T-helper 2 cell treated with Interferon-gamma antibody and Interleukin-4, amounts not matched to agents 100 ng/mL and 5 ng/mL, for 36 hours (primary cell): ENCODE results near the gene C4orf33. TPM values are rescaled to one million over a fixed set of nuclear protein-coding genes. Genes with fewer than 3 reads are reported as not detected.
"Not testable (repeated sequence)": the region's sequence is repeated elsewhere in the genome, so short reads cannot be mapped to it uniquely, and the experiment has no call there.

Experiments
- intact Hi-C: fragments of 100-400 bp; cut with micrococcal nuclease; formaldehyde crosslinking; loops from one replicate; pipeline ENCODE4 v1.15.1; 2023
- total RNA-seq: library from RNA; stranded (reverse); gene quantifications from 2 replicates; pipeline ENCODE4 v1.2.3, GENCODE V29; 2022

C4orf33 gene, protein sequence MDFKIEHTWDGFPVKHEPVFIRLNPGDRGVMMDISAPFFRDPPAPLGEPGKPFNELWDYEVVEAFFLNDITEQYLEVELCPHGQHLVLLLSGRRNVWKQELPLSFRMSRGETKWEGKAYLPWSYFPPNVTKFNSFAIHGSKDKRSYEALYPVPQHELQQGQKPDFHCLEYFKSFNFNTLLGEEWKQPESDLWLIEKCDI
- total RNA-seq = 13.7 and 15.1 TPM in 2 replicates

DNA sequence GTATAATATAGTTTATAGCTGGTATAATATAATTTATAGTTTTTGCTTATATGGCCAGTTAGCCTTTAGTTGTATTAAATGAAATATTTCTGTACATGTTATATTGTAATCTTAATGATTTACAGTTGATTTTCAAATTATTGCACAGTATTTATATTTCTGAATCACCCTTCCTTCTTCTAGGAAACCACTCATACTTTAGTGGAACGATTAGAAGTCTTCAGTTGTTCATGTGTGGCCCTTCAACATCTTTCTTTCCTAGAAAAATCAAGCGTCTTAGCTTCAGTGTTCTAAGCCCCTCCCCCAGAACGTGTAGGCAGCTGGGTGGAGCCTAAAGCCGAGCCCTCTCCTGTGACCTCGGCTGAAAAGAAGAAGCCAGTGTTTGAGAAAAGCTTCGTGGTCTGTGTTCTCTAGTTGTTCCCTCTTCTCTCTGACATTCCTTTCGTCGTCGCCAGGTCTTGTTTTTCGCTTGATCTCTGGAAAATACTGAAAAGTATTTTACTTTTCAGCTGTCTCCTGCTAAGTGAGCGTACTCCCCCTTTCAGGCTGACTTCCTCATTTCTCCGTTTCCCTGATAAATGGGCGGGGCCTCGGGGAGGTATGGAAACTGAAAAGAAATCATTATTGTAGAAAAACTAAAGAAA is at the start of gene C4orf33:
Gene C4orf33 (plus strand): TSS at position 342 of the 644 bp plus-strand sequence. CDS start 6,459 bp downstream, outside the sequence.
- intact Hi-C loops = loop anchor here (1.0 to 10.0 kb wide), 3 partner anchors 1131 to 1311 kb away; partner anchors contain the start of genes ABHD18, HSPA4L, MFSD8 and PLK4

DNA sequence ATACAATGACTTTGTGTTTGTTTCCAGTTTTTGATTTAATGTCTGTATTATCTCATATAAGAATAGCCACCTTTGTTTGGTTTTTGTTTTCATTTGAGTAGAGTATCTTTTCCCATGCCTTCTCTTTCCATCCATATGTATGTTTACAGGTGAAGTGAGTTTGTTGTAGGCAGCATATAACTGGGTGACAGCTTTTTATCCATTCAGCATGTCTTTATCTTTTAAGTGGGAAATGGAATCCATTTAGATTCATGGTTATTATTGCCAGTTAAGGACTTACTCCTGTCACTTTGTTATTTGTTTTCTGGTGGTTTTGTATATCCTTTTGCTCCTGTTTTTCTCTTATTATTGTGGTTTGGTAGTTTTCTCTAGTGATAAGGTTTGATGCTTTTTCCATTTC is 36.9 kb upstream of the C4orf33 start:
- intact Hi-C loops = no loop called here

DNA sequence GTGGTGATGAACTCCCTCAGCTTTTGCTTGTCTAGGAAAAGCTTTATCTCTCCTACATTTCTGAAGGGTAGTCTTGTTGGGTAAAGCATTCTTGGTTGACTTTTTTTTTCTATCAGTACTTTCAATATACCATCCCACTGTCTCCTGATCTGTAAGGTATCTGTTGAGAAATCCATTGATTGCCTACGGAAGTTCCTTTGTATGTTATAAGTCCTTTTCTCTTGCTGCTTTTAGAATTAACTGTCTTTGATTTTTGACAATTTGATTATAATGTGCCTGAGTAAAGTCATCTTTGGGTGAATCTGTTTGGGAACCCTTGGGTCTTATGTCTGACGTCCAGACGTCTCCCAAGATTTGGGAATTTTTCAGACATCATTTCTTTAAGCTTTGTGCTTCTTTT is 33.4 kb upstream of the C4orf33 start:
- intact Hi-C loops = no loop called here

DNA sequence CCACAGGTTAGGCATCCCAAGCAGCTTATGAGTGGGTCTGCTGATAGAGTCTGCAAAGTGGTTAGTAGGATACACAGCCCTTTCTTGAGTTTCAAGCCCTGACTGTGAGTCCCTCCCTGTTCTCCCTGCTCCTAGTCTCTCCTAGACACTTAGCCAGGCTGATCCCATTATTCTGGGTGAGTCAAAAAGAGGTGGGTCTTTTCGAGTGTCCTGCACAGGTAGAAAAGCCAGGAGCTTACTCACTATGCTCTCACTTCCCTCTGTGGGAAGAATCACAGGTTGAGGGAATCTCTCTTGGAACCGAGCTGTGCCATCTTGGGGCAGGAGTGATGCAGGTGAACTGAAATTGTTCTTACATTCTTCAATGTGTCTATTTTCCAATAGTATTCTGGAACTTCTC is 32.3 kb upstream of the C4orf33 start:
- intact Hi-C loops = no loop called here

DNA sequence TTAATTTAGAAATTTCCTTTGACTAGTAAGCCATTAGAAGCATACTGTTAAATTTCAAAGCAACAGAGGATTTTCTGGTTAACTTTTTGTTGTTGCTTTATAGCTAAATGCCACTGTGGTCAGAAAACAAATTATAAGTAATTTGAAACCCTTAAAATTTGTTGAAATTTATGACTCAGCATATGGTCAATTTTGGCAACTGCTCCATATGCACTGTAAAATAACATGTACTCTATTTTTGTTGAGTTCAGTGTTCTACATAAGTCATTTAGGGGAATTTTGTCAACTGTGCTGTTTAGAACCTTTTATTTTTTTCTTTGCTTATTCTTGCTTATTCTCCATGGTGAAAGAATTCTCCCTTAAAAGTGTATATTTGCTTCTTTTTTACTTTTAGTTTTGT is 31.2 kb upstream of the C4orf33 start:
- intact Hi-C loops = no loop called here

DNA sequence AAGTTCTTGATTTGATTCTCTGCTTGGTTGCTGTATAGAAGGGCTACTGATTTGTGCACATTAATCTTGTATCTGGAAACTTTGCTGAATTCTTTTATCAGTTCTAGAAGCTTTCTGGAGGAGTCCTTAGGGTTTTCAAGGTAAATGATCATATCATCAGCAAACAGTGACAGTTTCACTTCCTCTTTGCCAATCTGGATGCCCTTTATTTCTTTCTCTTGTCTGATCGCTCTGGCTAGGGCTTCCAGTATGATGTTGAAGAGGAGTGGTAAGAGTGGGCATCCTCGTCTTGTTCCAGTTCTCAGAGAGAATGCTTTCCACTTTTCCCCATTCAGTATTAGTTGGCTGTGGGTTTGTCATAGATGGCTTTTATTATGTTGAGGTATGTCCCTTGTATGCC is 26.4 kb upstream of the C4orf33 start:
- intact Hi-C loops = not testable (repeated sequence)

DNA sequence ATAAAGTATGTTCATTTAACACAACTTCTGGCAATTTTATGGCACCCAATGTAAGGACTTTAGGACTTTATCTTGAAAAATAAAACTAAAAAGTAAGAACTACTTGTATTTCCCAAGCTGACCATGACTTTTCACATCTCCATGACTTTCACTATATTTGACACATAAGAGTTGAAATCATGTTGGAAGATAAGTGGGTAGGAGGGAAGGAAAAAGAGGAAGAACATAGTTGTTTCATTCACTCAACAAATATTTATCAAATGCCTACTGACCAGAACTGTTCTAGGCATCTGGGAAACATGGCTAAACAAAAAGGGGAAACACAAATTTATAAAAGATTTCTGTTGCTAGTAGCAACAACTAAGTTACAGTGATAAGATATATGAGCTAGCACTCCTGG is 18.6 kb upstream of the C4orf33 start:
- intact Hi-C loops = no loop called here

DNA sequence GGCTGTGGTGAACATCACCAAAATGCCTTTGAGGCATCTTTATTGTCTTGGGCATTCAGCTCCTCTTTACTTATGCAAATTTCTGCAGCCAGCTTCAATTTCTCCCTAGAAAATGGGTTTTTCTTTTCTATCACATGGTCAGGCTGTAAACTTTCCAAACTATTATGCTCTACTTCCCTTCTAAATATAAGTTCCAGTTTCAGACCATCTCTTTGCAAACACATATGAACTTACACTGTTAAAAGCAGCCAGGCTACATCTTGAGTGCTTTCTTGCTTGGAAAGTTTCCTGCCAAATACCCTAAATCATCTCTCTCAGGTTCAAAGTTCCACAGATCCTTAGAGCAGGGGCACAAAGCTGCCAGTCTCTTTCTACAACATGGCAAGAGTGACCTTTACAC is 15.8 kb upstream of the C4orf33 start:
- intact Hi-C loops = no loop called here

DNA sequence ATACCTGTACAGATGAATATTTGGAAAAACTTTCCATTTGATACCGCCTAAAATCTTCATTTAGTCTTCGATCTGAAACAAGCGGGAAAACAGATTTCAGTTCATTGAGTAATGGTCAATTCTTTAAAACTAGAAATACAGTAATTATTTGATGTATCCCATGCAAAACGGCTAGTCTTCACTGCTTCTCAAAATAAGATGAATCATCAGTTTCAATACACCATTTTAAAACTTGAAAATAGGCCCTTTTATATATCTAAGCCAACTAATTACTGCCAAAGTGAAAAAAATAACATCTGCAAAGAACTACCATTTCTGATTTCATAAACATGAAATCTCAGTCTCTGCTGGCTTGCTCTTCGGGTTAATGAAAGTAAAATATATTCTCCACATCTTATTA is 13.7 kb upstream of the C4orf33 start:
- intact Hi-C loops = no loop called here

DNA sequence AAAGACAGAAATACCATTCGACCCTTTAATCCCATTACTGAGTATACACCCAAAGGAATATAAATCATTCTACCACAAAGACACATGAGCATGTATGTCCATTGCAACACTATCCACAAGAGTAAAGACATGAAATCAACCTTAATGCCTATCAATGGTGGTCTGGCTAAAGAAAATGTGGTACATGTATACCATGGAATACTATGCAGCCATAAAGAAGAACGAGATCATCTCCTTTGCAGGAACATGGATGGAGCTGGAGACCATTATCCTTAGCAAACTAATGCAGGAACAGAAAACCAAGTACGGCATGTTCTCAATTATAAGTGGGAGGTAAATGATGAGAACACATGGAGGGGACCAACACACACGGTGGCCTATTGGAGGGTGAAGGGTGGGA is 10.5 kb upstream of the C4orf33 start:
- intact Hi-C loops = no loop called here

DNA sequence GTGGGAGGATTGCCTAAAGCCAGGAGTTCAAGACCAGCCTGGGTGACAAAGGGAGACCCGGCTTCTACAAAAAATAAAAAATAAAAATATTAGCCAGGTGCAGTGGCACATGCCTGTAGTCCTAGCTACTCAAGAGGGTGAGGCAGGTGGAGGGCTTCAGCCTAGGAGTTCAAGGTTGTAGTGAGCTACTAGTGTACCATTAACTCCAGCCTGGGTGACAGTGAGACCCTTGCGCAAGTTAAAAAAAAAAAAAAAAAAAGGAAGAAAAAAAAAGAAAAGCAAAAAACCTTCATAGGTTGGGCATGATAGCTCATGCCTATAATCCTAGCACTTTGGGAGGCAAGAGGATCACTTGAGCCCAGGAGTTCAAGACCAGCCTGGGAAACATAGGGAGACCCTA is 8.4 kb upstream of the C4orf33 start:
- intact Hi-C loops = no loop called here

DNA sequence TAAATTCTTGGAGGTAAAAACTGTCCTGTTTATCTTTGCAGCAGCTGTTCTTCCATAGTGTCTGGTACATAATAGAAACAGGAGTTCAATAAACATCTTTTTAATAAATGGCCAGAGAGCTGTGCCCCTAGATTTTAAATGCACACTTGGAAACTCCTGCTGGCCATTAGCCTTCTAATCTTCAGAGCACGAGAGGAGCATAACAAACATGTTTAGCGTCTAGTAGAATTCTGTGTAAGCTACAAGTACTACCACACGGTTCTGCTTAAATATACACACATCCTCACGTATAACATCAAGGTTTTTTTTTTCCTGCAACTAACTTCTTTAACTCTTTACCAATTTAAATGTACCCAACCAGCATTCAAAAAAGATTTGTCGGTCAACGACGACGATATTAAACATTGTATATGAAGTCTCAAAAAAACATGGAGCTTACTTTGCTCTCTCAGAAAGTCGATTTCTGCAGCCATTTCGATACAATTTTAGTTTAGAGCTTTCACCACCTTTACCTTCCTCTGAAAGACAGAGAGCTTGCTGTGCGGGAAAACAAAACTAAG is 3.2 kb upstream of the C4orf33 start:
- intact Hi-C loops = loop anchor here (1.0 to 10.0 kb wide), 6 partner anchors 230 to 1308 kb away; partner anchors contain the start of genes ABHD18, HSPA4L, LARP1B and MFSD8

DNA sequence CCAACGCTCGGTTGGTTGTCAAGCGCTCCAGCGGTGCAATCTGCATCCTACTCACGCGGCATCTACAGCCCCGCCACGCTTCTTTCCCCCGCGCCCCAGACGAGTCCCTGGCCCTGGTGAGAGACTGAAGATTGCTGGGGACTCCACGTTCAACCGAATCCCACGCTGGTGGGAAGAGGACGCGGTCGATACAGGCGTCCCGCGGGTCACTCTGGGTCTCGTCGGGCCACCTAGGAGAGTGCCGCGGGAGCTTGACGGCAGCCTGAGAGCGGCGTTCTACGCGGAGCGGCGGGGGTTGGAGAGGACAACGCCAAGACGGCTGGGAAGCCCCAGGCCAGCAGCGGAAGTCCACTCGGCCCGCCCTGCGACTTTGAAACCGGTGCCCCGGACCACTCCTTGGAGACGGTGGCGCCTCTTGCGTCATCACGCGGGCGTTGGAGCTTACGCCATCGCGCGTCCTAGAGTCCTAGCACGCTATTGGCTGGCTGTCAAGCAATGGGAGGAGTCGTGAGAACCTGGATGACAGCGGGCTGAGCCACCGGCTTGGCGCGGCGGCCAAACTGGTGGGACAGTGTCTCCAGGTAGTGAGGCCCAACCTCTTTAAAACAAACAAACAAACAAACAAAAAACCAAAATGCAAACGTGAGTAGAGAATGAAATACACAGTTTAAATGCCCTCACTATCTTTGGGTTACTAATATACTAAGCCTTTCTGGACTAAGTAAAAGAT is 2.6 kb upstream of the C4orf33 start, which contains the start of gene SCLT1:
Gene SCLT1 (minus strand): TSS at position 349 of the 730 bp plus-strand sequence. CDS start 436 bp downstream, outside the sequence.
- intact Hi-C loops = loop anchor here (1.0 to 10.0 kb wide), 6 partner anchors 231 to 1309 kb away; partner anchors contain the start of genes ABHD18, HSPA4L, LARP1B and MFSD8

DNA sequence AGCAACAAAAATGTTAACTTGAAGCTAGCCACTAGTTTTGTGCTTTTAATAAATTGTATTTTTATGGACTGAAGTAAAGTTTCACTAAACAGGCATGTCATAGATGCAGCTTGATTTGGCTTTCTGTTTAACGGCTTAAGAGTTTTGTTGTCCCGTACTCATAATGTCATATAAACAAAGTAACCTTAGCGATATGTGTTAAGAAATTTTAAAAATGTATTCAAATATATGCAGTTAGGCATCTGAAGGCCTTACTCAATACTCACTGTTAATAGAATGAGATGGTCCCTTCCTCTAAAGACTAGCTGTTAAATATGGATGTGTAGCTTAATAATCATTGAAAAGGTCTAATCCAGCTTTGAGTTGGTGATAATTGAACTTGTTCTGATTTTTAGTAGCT is 1.6 kb upstream of the C4orf33 start:
- intact Hi-C loops = loop anchor here (10.0 kb wide), 1 partner anchor 1310 kb away; the partner anchor contains the start of gene HSPA4L

DNA sequence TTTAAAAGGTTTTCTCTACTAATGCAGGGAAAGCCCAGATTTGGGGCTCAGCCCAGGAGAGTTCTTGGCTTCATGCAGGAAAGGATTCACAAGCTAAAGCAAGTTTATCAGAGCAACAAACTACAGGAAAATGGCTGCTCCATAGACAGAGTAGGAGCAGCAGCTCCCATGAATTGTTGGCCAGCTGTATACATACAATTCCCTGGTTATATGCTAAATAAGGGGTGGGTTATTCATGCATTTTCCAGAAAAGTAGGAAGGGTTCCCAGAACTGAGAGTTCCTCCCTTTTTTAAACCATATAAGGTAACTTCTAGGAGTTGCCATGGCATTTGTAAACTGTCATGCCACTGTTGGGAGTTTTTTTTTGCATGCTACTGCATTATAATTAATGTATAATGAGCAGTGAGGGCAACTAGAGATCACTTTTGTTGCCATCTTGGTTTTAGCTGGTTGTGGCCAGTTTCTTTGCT is 2.6 kb downstream of the C4orf33 start:
- intact Hi-C loops = loop anchor here (10.0 kb wide), 1 partner anchor 1314 kb away; the partner anchor contains the start of gene HSPA4L

DNA sequence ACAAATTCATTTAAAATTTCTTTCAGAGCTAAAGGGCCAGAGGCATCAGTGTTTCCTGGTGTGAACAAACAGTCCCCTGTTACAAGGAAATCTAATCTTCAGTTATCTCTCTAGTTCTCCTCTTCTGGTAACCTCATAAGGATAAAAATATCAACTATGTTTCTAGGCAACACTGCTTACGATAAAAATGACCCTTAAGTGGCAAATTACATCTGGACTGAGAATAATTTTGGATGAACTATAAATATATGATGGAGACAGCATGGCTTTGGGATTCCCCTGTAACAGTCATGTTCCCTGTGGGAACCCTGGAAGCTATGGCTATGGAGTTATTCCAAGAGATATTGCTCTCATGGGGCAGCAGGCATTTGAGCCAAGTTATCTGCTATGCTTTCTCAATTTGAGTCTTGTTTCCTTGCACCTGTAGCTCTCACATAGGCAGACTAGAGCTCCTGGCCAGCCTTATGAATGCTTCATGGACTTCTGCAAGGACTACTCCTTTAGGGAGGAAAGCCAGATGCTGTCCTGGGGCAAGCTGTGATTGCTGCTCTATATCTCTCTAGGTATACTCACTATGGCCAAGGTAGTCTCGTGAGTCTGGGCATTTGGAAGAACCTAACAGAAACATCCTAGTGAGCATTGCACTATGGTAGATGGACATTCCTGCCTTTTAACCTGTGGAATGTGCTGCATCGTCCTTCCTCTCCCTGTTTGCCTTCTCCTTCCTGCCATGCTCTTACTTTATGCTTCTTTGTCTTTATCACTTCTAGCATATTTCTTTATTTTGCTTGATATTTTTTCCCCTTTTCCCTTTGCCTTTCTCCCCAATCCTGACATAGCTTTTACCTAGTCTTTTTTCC is 14.2 kb downstream of the C4orf33 start:
- intact Hi-C loops = no loop called here

DNA sequence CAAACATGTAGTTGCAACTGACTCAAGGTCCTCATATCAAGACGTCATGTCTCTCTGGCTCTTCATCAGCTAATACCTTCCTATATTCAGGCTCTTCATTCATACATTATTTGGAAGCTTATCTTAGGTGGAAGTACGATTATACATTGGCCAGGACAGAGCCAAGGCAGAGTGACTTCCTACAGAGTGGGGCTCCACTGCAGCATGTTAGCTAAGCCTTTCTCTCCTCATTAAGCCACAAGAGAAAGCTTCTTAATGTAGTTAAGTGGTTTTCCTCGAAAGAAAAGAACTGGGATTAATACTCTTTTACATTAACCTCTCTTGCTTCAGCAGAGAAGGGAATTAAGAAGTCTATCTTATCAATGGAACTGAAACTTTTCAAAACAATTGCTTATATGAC is 15.0 kb downstream of the C4orf33 start:
- intact Hi-C loops = no loop called here

DNA sequence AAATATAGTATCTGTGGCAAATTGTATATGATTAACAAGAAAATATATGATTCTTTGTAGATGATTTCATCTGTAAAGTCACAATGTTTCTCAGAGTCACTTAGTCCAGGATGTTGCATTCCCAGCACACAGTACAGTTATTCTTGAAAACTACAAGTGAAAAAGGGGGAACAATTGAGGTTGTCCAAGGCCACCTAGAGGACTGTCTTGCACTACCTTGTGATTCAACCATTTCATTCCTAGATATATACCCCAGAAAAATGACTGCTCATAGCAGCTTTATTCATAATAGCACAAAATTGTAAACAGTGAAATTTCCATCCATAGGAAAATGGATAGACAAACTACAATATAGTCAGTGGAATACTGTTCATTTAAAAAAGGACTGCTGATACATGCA is 16.0 kb downstream of the C4orf33 start:
- intact Hi-C loops = no loop called here

DNA sequence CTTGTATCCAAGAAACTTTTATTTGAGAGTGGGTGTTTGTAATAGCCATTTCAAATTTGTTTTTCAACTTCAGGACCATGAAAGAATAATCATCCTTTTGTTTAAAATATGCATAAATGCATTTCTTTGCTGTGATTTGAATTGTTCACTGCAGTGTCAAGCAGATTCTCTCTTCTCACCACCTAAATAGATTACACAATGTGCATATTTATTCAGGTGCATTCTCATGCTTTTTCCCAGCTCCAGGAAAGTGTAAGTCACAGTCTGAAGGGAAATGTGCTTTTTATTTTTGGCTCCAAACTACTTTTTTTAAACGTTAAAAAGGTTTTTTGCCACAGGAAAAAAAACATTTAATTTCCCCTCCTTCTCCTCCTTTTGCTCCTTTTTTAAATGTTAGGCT is 17.5 kb downstream of the C4orf33 start:
- intact Hi-C loops = no loop called here

DNA sequence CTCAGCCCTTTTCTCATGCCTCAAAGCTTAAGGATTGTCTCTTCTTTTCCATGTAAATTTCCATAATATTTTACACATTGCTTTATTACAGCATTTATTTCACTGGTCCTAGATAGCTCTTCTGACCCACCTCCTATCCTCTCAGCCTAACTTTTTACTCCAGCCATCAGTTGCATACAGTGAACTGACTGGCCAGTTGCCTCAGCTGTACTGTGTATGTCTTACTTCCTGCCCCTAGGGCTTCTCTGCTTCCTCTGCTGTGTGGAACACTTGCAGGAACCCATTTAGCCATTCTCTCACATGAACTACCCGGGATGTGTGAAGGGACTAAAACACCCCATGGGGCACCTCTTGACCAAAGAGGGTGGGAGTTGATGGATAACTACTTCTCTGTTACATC is 18.0 kb downstream of the C4orf33 start:
- intact Hi-C loops = no loop called here

DNA sequence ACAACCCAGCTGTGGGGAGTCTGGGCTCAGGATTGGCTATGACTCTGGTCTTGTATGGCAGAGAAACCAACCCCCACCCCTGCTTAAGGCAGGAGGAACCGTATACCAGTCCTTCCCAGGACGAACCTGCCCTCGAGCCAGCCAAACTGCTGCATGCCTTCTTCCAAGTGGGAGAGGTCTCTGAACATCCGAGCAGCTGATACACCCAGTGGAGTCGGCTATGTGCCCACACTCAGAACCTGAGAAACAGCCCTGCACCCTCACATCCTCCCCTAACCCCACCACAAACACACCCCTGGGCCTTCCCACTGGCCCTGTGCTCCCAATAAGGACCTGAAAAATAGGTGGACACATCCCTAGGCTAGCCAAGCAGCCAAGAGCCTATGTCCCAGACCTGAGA is 21.8 kb downstream of the C4orf33 start:
- intact Hi-C loops = no loop called here
